GM10266 (cell line): ENCODE data around the gene SH2D1A.

Experiments used
- DNase-seq: peaks from one replicate; pipeline ENCODE4 v3.0.0; 2012; ENCODE audit errors: extremely low spot score
- TF ChIP-seq, protein P1 (sequence below): IDR thresholded peaks from 2 replicates; pipeline ENCODE4 v1.5.1; 2012; ENCODE audit warnings: mild to moderate bottlenecking, low read depth; ENCODE audit not compliant: control insufficient read depth, insufficient read depth; ENCODE audit errors: missing control alignments

The SH2D1A gene

DNA sequence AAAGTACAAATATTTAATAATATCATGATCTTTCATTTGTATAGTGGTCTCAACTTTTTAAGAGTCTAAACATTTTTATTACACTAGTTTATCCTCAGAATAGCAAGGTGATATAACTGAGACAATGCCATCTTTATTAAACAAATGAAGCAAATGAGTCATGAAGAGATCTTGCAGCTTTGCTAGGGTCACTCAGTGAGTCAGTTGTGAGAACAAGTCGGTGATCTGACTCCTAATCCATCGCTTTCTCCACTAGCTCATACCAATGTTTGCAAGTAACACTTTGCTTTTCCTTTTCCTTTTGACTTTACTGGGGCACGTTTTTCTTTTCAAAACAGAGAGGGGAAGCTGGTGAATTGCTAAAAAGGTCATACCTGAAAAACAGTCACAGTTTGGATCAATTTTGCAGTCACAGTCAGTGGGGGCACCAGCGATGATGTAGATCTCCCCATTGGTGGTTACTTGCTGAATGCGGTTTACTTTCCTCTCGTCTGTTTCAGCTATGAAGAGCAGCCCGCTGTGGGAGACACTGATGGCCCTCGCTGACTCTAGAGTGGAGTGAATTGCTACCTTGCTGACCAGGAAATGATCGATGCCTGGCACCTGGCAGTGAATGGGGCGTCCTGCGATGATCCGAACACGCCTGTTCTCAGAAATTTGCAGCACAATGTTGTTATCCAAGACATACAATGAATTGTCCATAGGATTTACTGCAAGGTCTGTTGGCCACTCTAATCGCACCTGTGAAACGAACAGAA is 75.7 kb downstream of the SH2D1A start:
- no peak for DNase-seq
- TF ChIP-seq, protein P1, sequence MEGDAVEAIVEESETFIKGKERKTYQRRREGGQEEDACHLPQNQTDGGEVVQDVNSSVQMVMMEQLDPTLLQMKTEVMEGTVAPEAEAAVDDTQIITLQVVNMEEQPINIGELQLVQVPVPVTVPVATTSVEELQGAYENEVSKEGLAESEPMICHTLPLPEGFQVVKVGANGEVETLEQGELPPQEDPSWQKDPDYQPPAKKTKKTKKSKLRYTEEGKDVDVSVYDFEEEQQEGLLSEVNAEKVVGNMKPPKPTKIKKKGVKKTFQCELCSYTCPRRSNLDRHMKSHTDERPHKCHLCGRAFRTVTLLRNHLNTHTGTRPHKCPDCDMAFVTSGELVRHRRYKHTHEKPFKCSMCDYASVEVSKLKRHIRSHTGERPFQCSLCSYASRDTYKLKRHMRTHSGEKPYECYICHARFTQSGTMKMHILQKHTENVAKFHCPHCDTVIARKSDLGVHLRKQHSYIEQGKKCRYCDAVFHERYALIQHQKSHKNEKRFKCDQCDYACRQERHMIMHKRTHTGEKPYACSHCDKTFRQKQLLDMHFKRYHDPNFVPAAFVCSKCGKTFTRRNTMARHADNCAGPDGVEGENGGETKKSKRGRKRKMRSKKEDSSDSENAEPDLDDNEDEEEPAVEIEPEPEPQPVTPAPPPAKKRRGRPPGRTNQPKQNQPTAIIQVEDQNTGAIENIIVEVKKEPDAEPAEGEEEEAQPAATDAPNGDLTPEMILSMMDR, result no peak
